Endothelial cell of umbilical vein (primary cell): ENCODE measurements around the gene TUT1. TPM values are rescaled to one million over a fixed set of nuclear protein-coding genes. Genes with fewer than 3 reads are reported as not detected.
A peak's percentile ranks its signal among the peaks of the same experiment; 100 is the strongest.

ENCODE experiments used
- BruUV-seq: library from RNA; stranded (reverse); fragments of 400-500 nt; replicated peaks from 2 replicates; lab custom pipeline; 2021; lab: Mats Ljungman, UMichigan
- CTCF ChIA-PET: fragments of 300-600, 350-600 bp; sonication (Branson Sonifier 250); formaldehyde crosslinking; loops from one replicate; lab custom pipeline; 2021; ENCODE audit warnings: antibody characterized with exemption, inconsistent platforms; lab: Charles Lee
- POLR2A ChIA-PET: fragments of 300-600, 350-600 bp; sonication (Branson Sonifier 250); formaldehyde crosslinking; loops from one replicate; lab custom pipeline; 2021; ENCODE audit warnings: antibody characterized with exemption, inconsistent platforms; lab: Charles Lee
- DNase-seq: peaks from one replicate; pipeline ENCODE4 v3.0.0-alpha.2; 2011; ENCODE audit warnings: low read depth, low spot score
- FAIRE-seq: peaks from 2 replicates; lab custom pipeline; 2011; peaks lifted over from hg19 to GRCh38; lab: Jason Lieb, UNC
- H2AFZ ChIP-seq: 2 replicates; pipeline ENCODE4 v1.6.0; 2012; ENCODE audit warnings: low read depth, low read length, control low read depth, inconsistent platforms
- H3K27ac ChIP-seq: 2 replicates; pipeline ENCODE4 v1.5.1; 2011; ENCODE audit warnings: low read depth, mild to moderate bottlenecking, control low read depth, low read length, moderate library complexity; ENCODE audit not compliant: insufficient read depth
- H3K27me3 ChIP-seq, 2 experiments: 2 replicates each; pipeline versions ENCODE4 v1.6.0 to v1.6.1; 2011; ENCODE audit warnings: low read length in 2 of 2, mixed read lengths in 1 of 2; ENCODE audit not compliant: control insufficient read depth in 2 of 2, insufficient read depth in 2 of 2
- H3K36me3 ChIP-seq, 2 experiments: 2 replicates in 1 of 2; 3 replicates in 1 of 2; pipeline ENCODE4 v1.5.1; 2011; ENCODE audit warnings: low read length in 2 of 2, mild to moderate bottlenecking in 1 of 2, moderate library complexity in 1 of 2; ENCODE audit not compliant: control insufficient read depth in 2 of 2, insufficient read depth in 2 of 2; ENCODE audit errors: extremely low read depth in 1 of 2
- H3K4me1 ChIP-seq: 3 replicates; pipeline ENCODE4 v1.5.1; 2011; ENCODE audit warnings: mild to moderate bottlenecking, low read length; ENCODE audit not compliant: control insufficient read depth, insufficient read depth; ENCODE audit errors: extremely low read depth
- H3K4me2 ChIP-seq: 2 replicates; pipeline ENCODE4 v1.6.1; 2011; ENCODE audit warnings: low read length, control low read depth, mixed read lengths; ENCODE audit not compliant: insufficient read depth
- H3K4me3 ChIP-seq, 3 experiments: fragments of 200-600 bp in 1 of 3; sonication (generic), shearing (Covaris generic) in 1 of 3; replicated peaks in 1 of 3; 2 replicates each; pipeline ENCODE4 v1.5.1; 2011 to 2016; ENCODE audit warnings: control low read depth in 3 of 3, low read length in 3 of 3, mild to moderate bottlenecking in 2 of 3, inconsistent platforms in 1 of 3, low read depth in 1 of 3, moderate library complexity in 1 of 3; ENCODE audit not compliant: insufficient read depth in 1 of 3
- H3K79me2 ChIP-seq: 2 replicates; pipeline ENCODE4 v1.6.0; 2012; ENCODE audit warnings: low read length, inconsistent platforms; ENCODE audit not compliant: control insufficient read depth, insufficient read depth
- H3K9ac ChIP-seq: replicated peaks from 2 replicates; pipeline ENCODE3; 2011; ENCODE audit warnings: low read length, control low read depth; ENCODE audit not compliant: insufficient read depth; ENCODE audit errors: extremely low read depth
- H3K9me1 ChIP-seq: replicated peaks from 3 replicates; pipeline ENCODE4 v1.6.0; 2011; ENCODE audit warnings: mild to moderate bottlenecking, low read length; ENCODE audit not compliant: control insufficient read depth, insufficient read depth; ENCODE audit errors: extremely low read depth
- H3K9me3 ChIP-seq: replicated peaks from 2 replicates; pipeline ENCODE4 v1.5.1; 2012; ENCODE audit warnings: low read length, inconsistent platforms; ENCODE audit not compliant: control insufficient read depth, insufficient read depth
- H4K20me1 ChIP-seq: replicated peaks from 2 replicates; pipeline ENCODE3; 2011; ENCODE audit warnings: mild to moderate bottlenecking, low read length; ENCODE audit not compliant: control insufficient read depth, insufficient read depth; ENCODE audit errors: extremely low read depth
- CTCF ChIP-seq, 2 donors: IDR thresholded peaks; 1 replicate in 1 of 2; 2 replicates in 1 of 2; pipeline ENCODE4 v1.5.1; 2011; ENCODE audit warnings: low read length in 2 of 2, mild to moderate bottlenecking in 2 of 2, moderate library complexity in 2 of 2, control low read depth in 1 of 2, inconsistent platforms in 1 of 2, low read depth in 1 of 2; ENCODE audit not compliant: insufficient read depth in 1 of 2; ENCODE audit errors: extremely low read depth in 1 of 2
- JUN ChIP-seq: IDR thresholded peaks from 2 replicates; pipeline ENCODE4 v1.6.1; 2011; ENCODE audit warnings: borderline replicate concordance, low read depth; ENCODE audit not compliant: insufficient read length, insufficient read depth
- MAX ChIP-seq: IDR thresholded peaks from 2 replicates; pipeline ENCODE4 v1.6.1; 2011; ENCODE audit not compliant: insufficient read depth, insufficient read length
- MYC ChIP-seq: IDR thresholded peaks from one replicate; pipeline ENCODE4 v1.6.1; 2011; ENCODE audit warnings: mild to moderate bottlenecking, low read depth, low read length
- POLR2AphosphoS5 ChIP-seq: IDR thresholded peaks from 2 replicates; pipeline ENCODE4 v1.6.1; 2012; ENCODE audit warnings: low read depth, mild to moderate bottlenecking, control low read depth, low read length, moderate library complexity; ENCODE audit not compliant: insufficient read depth
- dilution Hi-C: fragments of 300-500 bp; cut with MboI; formaldehyde crosslinking; loops from one replicate; pipeline ENCODE4 v1.15.0; 2019; ENCODE audit warnings: low sequenced_read_pairs; ENCODE audit not compliant: extremely low pct_ligation_motif_present
- intact Hi-C: fragments of 100-400 bp; cut with micrococcal nuclease; formaldehyde crosslinking; loops from one replicate; pipeline ENCODE4 v1.10.0; 2022
- polyA plus RNA-seq, 4 experiments: library from polyadenylated mRNA; depleted of rRNA in 3 of 4; stranded (reverse) in 3 of 4; unstranded in 1 of 4; fragments of >200 nt; gene quantifications; 2 replicates each; pipeline versions ENCODE4 v1.2.1 to v1.2.3, GENCODE V29; 2011 to 2012; ENCODE audit warnings: missing spikeins in 1 of 4
- total RNA-seq: library from RNA; stranded (reverse); gene quantifications from 2 replicates; pipeline ENCODE4 v1.2.3, GENCODE V29; 2021

Gene TUT1
- total and polyA plus RNA-seq, 2 donors (not counting 3 experiments of a cell fraction or from before 2014, with no cell fraction given), result 12.7 to 16.9 TPM

GRCh38 chr11:62603072-62603408 lies 11.7 kb upstream of the TUT1 start:
- Histone ChIP-seq H3K9me3 (no peaks in the 10 kb centered on the region), H3K9me1 (no peaks in the 10 kb centered on the region), H3K4me2 (no peak overlapping the region), H3K36me3 (peaks cover 1 to 12% of the 10 kb centered on the region in 2 experiments), H3K4me3 (no peak overlapping the region), H3K9ac (no peak overlapping the region), H3K4me1 (peaks cover 19% of the 10 kb centered on the region), H3K27ac (no peak overlapping the region), H3K79me2 (peaks cover 31% of the 10 kb centered on the region), H4K20me1 (no peaks in the 10 kb centered on the region), H3K27me3 (no peaks in the 10 kb centered on the region), H2AFZ (no peak overlapping the region)
- intact Hi-C loops, result no loop called here
- BruUV-seq, result no TSS peak
- DNase-seq (no peak), FAIRE-seq (no peak)
- dilution Hi-C loops, result no loop called here
- ChIA-PET CTCF (interaction anchor here (1.5 to 3.8 kb wide), 2 partner anchors 9 to 12 kb away, joined by 4 to 29 read pairs; partner anchors contain the start of genes EML3 and TUT1), POLR2A (interaction anchor here (0.5 kb wide), 1 partner anchor 38 kb away, joined by 4 read pairs; no protein-coding TSS in a partner anchor)
- no peak for TF ChIP-seq JUN
- no peak for TF ChIP-seq POLR2AphosphoS5

DNA sequence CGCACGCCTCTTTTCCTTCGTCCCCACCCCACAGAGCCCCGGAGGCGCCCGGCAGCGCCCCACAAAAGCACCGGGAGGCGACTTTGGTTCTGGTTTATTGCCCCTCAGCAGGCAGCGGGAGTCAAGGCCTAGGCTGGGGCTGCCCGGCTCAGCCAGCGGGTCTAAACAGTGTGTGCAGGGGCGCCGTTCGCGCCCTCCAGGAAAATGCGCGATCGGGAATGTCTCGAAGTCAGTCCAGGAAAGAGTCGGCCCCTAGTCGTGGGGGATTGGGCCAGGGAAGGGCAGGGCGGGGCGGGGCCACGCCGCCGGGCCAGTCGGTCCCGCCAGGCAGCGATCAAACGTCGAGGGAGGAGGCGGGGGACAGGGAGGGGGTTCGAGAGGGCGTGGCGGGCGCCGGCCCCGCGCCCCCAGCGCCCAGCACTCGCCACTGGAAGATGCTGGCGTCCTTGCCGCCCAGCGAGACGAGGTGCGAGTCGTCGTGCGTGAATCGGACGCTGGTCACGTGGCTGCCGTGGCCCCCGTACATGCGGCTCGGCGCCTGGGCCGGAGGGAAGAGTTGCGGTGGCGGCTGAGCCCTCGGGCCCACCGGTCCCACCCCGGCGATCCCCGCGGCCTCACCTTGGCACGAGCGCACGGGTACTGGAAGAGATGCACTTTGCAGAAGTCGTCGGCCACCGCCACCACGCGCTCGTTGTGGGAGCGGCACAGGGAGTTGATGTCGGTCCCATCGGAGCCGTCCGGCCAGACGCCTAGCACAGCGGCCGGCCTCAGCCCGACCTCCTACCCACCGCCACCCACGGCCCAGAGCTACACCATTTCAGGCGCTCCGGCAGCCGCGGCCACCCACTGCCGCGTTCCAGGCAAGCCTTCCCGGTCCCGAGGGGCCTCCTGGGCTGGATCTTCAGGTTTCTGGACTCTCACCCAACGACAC lies 11.1 kb upstream of the TUT1 start:
- H3K36me3 ChIP-seq, result peaks cover 8 to 18% of the 10 kb centered on the region in 2 experiments
- no peaks in the 10 kb centered on the region for H3K9me1 ChIP-seq
- peak overlapping the region; percentile 36 for H3K9ac ChIP-seq
- DNase-seq (no peak), FAIRE-seq (no peak)
- H3K4me1 ChIP-seq, result peaks cover 19% of the 10 kb centered on the region
- no peaks in the 10 kb centered on the region for H3K9me3 ChIP-seq
- dilution Hi-C loops (no loop called here), intact Hi-C loops (no loop called here)
- peak overlapping the region; percentile 60 for H3K4me2 ChIP-seq
- BruUV-seq, result no TSS peak
- TF ChIP-seq MAX, result peak; percentile 65
- peak; percentile 25 for TF ChIP-seq POLR2AphosphoS5
- TF ChIP-seq MYC, result no peak
- TF ChIP-seq CTCF (IDR thresholded peaks at IDR 0.05; ENCODE audit: extremely low read depth in 1 of 2, insufficient read depth in 1 of 2, low read depth in 1 of 2, low read length in 2 of 2), result peak in 1 of 2 donors; percentile 12
- ChIA-PET CTCF (interaction anchor here (0.9 to 3.8 kb wide), 9 partner anchors 9 to 207 kb away, joined by 4 to 29 read pairs (median 6); partner anchors contain the start of genes B3GAT3, EEF1G, EML3 and TUT1), POLR2A (interaction anchor here (0.5 to 2.1 kb wide), 9 partner anchors 11 to 239 kb away, joined by 4 to 19 read pairs (median 5); partner anchors contain the start of genes B3GAT3, C11orf98, CSKMT and EEF1G)
- H3K27me3 ChIP-seq, result no peaks in the 10 kb centered on the region
- no peaks in the 10 kb centered on the region for H4K20me1 ChIP-seq
- H3K79me2 ChIP-seq, result peaks cover 36% of the 10 kb centered on the region
- peak overlapping the region in 2 of 3 experiments; percentile 34 to 98 for H3K4me3 ChIP-seq
- peak overlapping the region; percentile 30 for H2AFZ ChIP-seq
- peak overlapping the region; percentile 17 for H3K27ac ChIP-seq
